Prostate gland (tissue), 2 donors: ENCODE data around the gene RNF187. TPM values are rescaled to one million over a fixed set of nuclear protein-coding genes. Genes with fewer than 3 reads are reported as not detected.

Experiments used
- DNase-seq: peaks from one replicate; pipeline ENCODE4 v3.0.0-alpha.2; 2019; ENCODE audit warnings: low spot score
- H3K27ac ChIP-seq, 2 donors: fragments of 200-600 bp; sonication (generic); 2 replicates each; pipeline ENCODE4 v1.5.1; 2017 to 2019
- H3K27me3 ChIP-seq: fragments of 200-600 bp; sonication (generic); replicated peaks from 2 replicates; pipeline ENCODE4 v1.5.1; 2019; ENCODE audit not compliant: insufficient read depth
- H3K36me3 ChIP-seq, 2 donors: fragments of 200-600 bp; sonication (generic); 1 replicate in 1 of 2; 2 replicates in 1 of 2; pipeline versions ENCODE4 v1.5.1 to v1.8.1; 2017 to 2019
- H3K4me1 ChIP-seq: fragments of 200-600 bp; sonication (generic); replicated peaks from 2 replicates; pipeline ENCODE4 v1.5.1; 2019
- H3K4me3 ChIP-seq, 2 donors: fragments of 200-600 bp; sonication (generic); 2 replicates each; pipeline ENCODE4 v1.5.1; 2017 to 2019
- H3K9me3 ChIP-seq: fragments of 200-600 bp; sonication (generic); 2 replicates; pipeline ENCODE4 v1.5.1; 2017
- CTCF ChIP-seq, 4 experiments: fragments of 200-600 bp in 2 of 4; fragments of 450-650 bp in 2 of 4; sonication (generic) in 2 of 4; IDR thresholded peaks; 1 replicate in 3 of 4; 2 replicates in 1 of 4; pipeline ENCODE4 v1.5.1; 2016 to 2019; ENCODE audit warnings: antibody characterized with exemption in 4 of 4, mild to moderate bottlenecking in 2 of 4, moderate library complexity in 2 of 4
- POLR2A ChIP-seq: fragments of 450-650 bp; IDR thresholded peaks from one replicate; pipeline ENCODE4 v1.6.1; 2016; ENCODE audit warnings: antibody characterized with exemption, mild to moderate bottlenecking
- POLR2AphosphoS5 ChIP-seq: sonication (generic); formaldehyde crosslinking; IDR thresholded peaks from one replicate; pipeline ENCODE4 v1.6.1; 2017; ENCODE audit warnings: antibody characterized with exemption
- WGBS: methylation state at CpG from one replicate; pipeline ENCODE4 v1.1.5; 2018; 5-methylcytosine and 5-hydroxymethylcytosine counted together
- intact Hi-C: fragments of 100-400 bp; cut with DNase I; formaldehyde crosslinking; loops from one replicate; pipeline ENCODE4 v1.14.2; 2022
- microRNA-seq: library from miRNA; unstranded; fragments of <30 nt; microRNA quantifications from one replicate; pipeline ENCODE4, GENCODE V29; 2016
- small RNA-seq, 2 donors: library from RNA; depleted of rRNA; stranded (forward); fragments of <200 nt; gene quantifications; one replicate each; pipeline ENCODE3, GENCODE V24; 2016
- total RNA-seq, 2 donors: library from RNA; depleted of rRNA; stranded (reverse); fragments of >200 nt; gene quantifications; one replicate each; pipeline ENCODE4 v1.1.0, GENCODE V29; 2016

RNF187 gene
- total RNA-seq, 2 donors from 2014 or later, result 83.7 to 130 TPM

GRCh38 chr1:228544921-228545591 lies 57.9 kb downstream of the RNF187 start:
- no peaks in the 10 kb centered on the region for H3K27me3 ChIP-seq
- H3K4me3 ChIP-seq, result no peak overlapping the region
- H3K9me3 ChIP-seq, result no peaks in the 10 kb centered on the region
- no peak overlapping the region for H3K27ac ChIP-seq
- H3K36me3 ChIP-seq, result no peaks in the 10 kb centered on the region
- WGBS, result 36% methylated on average over 4 of the region's 4 CpGs
- intact Hi-C loops, result no loop called here
- TF ChIP-seq CTCF (IDR thresholded peaks at IDR 0.05), result no peak
- no peak for TF ChIP-seq POLR2AphosphoS5
- TF ChIP-seq POLR2A, result no peak
- H3K4me1 ChIP-seq, result no peaks in the 10 kb centered on the region
- DNase-seq, result no peak

Small RNA genes within 50 kb of the gene (microRNA-seq; reads per million reads assigned to microRNA genes)
- not detected for gene MIR4666A

Small RNA genes within 50 kb of the gene (small RNA-seq; reads per million reads assigned to genes)
- gene MIR4666A, result 0 to 0.19 reads per million in 2 donors

Other genes starting within 250 kb of the RNF187 start
- 10 to 100 TPM; 35.3 to 36.2 TPM for gene TRIM11, start 80.5 kb upstream of the RNF187 start, total RNA-seq
- gene TRIM17, start 70.5 kb upstream of the RNF187 start, total RNA-seq, result 1 to 10 TPM; 2.0 to 9.9 TPM
- 10 to 100 TPM; 39.6 to 75.9 TPM for gene RHOU, start 248.1 kb downstream of the RNF187 start, total RNA-seq